ENCODE results near the gene MAML2. TPM values are rescaled to one million over a fixed set of nuclear protein-coding genes. Genes with fewer than 3 reads are reported as not detected.

MAML2 gene
- total RNA-seq, 2 experiments from 2014 or later = 19.2 to 19.3 TPM

GRCh38 chr11:95948637-95949036, 394.4 kb downstream of the MAML2 start:
- H3K27me3 Mint-ChIP-seq = no peaks in the 10 kb centered on the region
- H3K9me3 Mint-ChIP-seq = peaks cover 31% of the 10 kb centered on the region
- DNase-seq = no peak
- ChIA-PET POLR2A (no interaction called here), CTCF (no interaction called here)
- peaks cover 11% of the 10 kb centered on the region for H3K36me3 Mint-ChIP-seq (ENCODE audit: low read depth)
- no peak overlapping the region for H3K4me3 Mint-ChIP-seq
- H3K27ac Mint-ChIP-seq = no peak overlapping the region
- no peaks in the 10 kb centered on the region for H3K4me1 Mint-ChIP-seq

DNA sequence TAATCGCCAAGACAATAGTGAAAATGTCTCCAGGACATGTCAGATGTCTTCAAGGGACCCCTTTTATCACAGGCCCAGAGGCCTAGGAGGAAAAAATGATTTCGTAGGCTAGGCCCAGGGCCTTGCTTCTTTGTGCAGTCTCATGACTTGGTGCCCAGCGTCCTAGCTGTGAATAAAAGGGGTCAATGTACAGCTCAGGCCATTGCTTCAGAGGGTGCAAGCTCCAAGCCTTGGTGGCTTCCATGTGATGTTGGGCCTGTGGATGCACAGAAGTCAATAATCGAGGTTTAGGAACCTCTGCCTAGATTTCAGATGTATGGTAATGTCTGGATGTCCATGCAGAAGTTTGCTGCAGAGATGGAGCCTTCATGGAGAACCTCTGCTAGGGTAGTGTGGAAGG, 398.4 kb downstream of the MAML2 start:
- no peaks in the 10 kb centered on the region for H3K4me1 Mint-ChIP-seq
- H3K27ac Mint-ChIP-seq = no peak overlapping the region
- ChIA-PET CTCF (no interaction called here), POLR2A (no interaction called here)
- peaks cover 34% of the 10 kb centered on the region for H3K9me3 Mint-ChIP-seq
- peaks cover 9% of the 10 kb centered on the region for H3K36me3 Mint-ChIP-seq (ENCODE audit: low read depth)
- no peak for DNase-seq
- no peaks in the 10 kb centered on the region for H3K27me3 Mint-ChIP-seq
- no peak overlapping the region for H3K4me3 Mint-ChIP-seq

DNA sequence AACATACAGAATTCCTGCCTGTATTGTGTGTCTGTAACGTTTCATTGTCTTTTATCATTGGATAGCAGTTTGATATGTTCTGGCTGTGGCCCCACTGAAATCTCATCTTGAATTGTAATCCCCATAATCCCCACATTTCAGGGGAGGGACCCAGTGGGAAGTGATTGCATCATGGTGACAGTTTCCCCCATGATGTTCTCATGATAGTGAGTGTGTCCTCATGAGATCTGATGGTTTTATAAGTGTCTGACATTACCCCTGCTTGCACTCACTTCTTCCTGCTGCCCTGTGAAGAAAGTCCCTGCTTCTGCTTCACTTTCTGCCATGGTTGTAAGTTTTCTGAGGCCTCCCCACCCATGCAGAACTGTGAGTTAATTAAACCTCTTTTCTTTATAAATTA, 399.4 kb downstream of the MAML2 start:
- CTCF ChIA-PET = no interaction called here
- Mint-ChIP-seq H3K27me3 (no peaks in the 10 kb centered on the region), H3K4me1 (no peaks in the 10 kb centered on the region), H3K9me3 (peaks cover 28% of the 10 kb centered on the region), H3K4me3 (no peak overlapping the region), H3K36me3 (ENCODE audit: low read depth) (peaks cover 6% of the 10 kb centered on the region), H3K27ac (no peak overlapping the region)
- POLR2A ChIA-PET = interaction anchor here (1.1 kb wide), 1 partner anchor 20 kb away, joined by 3 read pairs; no protein-coding TSS in a partner anchor
- no peak for DNase-seq

DNA sequence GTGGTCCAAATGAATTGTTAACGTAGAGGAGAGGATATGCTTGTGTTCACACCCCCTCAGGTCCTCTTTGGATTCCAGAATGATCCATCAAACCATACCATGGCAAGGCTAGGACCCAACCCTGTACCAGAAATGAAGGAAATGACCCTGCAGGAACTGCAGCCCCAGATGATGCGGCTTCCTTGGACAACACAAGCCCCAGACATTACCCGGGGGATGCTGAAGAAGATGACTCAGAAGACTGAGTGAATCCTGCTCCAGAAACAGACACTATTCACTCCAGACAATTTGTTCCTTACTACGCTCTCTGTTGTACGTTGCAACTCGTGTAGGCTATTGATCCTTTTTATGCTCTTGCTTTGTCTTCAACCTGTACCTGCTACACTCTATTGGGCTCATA, 403.9 kb downstream of the MAML2 start:
- Mint-ChIP-seq H3K27me3 (peaks cover 3% of the 10 kb centered on the region), H3K4me3 (no peak overlapping the region), H3K27ac (no peak overlapping the region), H3K9me3 (peaks cover 6% of the 10 kb centered on the region), H3K4me1 (no peaks in the 10 kb centered on the region), H3K36me3 (ENCODE audit: low read depth) (peaks cover 2% of the 10 kb centered on the region)
- CTCF ChIA-PET = no interaction called here
- DNase-seq = no peak
- POLR2A ChIA-PET = no interaction called here

- ChIA-PET CTCF (no interaction called here), POLR2A (no interaction called here)
- H3K4me1 Mint-ChIP-seq = no peaks in the 10 kb centered on the region
Measured at GRCh38 chr11:95937358-95937757, 405.6 kb downstream of the MAML2 start.

GRCh38 chr11:95933594-95933993, 409.4 kb downstream of the MAML2 start:
- H3K36me3 Mint-ChIP-seq (ENCODE audit: low read depth) = no peaks in the 10 kb centered on the region
- H3K9me3 Mint-ChIP-seq = peaks cover 7% of the 10 kb centered on the region
- CTCF ChIA-PET = no interaction called here
- H3K4me1 Mint-ChIP-seq = no peaks in the 10 kb centered on the region
- no peak for DNase-seq
- peaks cover 14% of the 10 kb centered on the region for H3K27me3 Mint-ChIP-seq
- POLR2A ChIA-PET = no interaction called here
- no peak overlapping the region for H3K27ac Mint-ChIP-seq
- H3K4me3 Mint-ChIP-seq = no peak overlapping the region

More at GRCh38 chr11:95937358-95937757, 405.6 kb downstream of the MAML2 start:
- Mint-ChIP-seq H3K27me3 (peaks cover 6% of the 10 kb centered on the region), H3K27ac (no peak overlapping the region), H3K4me3 (no peak overlapping the region), H3K36me3 (ENCODE audit: low read depth) (no peaks in the 10 kb centered on the region), H3K9me3 (no peaks in the 10 kb centered on the region)
- DNase-seq = no peak

DNA sequence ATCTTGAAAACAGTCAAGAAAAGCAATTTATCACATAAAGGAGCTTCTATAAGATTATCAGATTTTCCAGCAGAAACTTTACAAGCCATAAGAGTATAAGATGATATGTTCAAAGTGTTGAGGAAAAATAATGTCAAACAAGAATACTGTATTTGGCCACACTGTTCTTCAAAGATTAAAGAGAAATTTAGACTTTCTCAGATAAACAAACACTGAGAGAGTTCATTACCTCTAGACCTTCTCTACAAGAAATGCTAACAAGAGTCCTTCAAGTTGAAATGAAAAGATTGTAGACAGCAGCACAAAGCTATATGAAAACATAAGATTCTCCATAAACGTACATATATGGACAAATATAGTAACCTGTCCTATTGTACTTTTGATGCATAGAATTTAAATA, 411.1 kb downstream of the MAML2 start:
- Mint-ChIP-seq H3K4me1 (no peaks in the 10 kb centered on the region), H3K27ac (no peak overlapping the region), H3K27me3 (peaks cover 12% of the 10 kb centered on the region), H3K9me3 (peaks cover 7% of the 10 kb centered on the region), H3K4me3 (no peak overlapping the region), H3K36me3 (ENCODE audit: low read depth) (no peaks in the 10 kb centered on the region)
- no peak for DNase-seq
- CTCF ChIA-PET = no interaction called here
- POLR2A ChIA-PET = no interaction called here

- Mint-ChIP-seq H3K27ac (no peak overlapping the region), H3K4me1 (no peaks in the 10 kb centered on the region), H3K9me3 (peaks cover 7% of the 10 kb centered on the region), H3K4me3 (no peak overlapping the region), H3K36me3 (ENCODE audit: low read depth) (no peaks in the 10 kb centered on the region), H3K27me3 (peaks cover 12% of the 10 kb centered on the region)
- ChIA-PET POLR2A (no interaction called here), CTCF (no interaction called here)
- no peak for DNase-seq
Measured at GRCh38 chr11:95930948-95931347, 412.0 kb downstream of the MAML2 start.

DNA sequence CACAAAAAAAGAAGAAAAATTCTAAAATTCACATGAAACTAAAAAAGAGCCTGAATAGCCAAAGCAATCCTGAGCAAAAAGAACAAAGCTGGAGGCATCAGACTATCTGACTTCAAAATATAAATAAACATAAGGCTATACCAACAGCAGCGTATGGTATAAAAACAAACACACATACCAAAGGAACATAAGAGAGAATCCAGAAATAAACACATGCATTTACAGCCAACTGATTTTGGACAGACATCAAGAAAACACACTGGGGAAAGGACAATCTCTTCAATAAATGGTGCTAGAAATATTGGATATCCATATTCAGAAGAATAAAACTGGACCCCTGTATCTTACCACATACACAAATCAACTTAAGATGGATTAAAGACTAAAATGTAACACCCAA, 416.3 kb downstream of the MAML2 start:
- Mint-ChIP-seq H3K36me3 (ENCODE audit: low read depth) (peaks cover 7% of the 10 kb centered on the region), H3K9me3 (peaks cover 7% of the 10 kb centered on the region), H3K27ac (no peak overlapping the region), H3K4me1 (peaks cover 25% of the 10 kb centered on the region), H3K27me3 (peaks cover 7% of the 10 kb centered on the region), H3K4me3 (no peak overlapping the region)
- ChIA-PET POLR2A (no interaction called here), CTCF (no interaction called here)
- DNase-seq = no peak

Other genes starting within 250 kb of the MAML2 start
- 10 to 100 TPM; 31.5 to 32.9 TPM for gene CCDC82, start 46.7 kb upstream of the MAML2 start, total RNA-seq
- 10 to 100 TPM; 11.9 to 12.0 TPM for gene JRKL, start 46.8 kb upstream of the MAML2 start, total RNA-seq

Measured in activated CD4-positive, alpha-beta memory T cell treated with anti-CD3 and anti-CD28 coated beads, Interleukin-2, amount 10 ng/mL, durations not matched to agents 7 days and 5 days (primary cell).